HT1080 (cell line): ENCODE measurements around the gene BTBD3. TPM values are rescaled to one million over a fixed set of nuclear protein-coding genes. Genes with fewer than 3 reads are reported as not detected.

Experiments
- DNase-seq: peaks from one replicate; pipeline ENCODE4 v3.0.0-alpha.2; 2015; ENCODE audit warnings: low read depth
- total RNA-seq: library from RNA; depleted of rRNA; stranded (reverse); fragments of >200 nt; shearing (Covaris generic); gene quantifications from 2 replicates; pipeline ENCODE4 v1.2.3, GENCODE V29; 2014

The BTBD3 gene
- total RNA-seq, 1 experiment from 2014 or later, result 32.1 TPM

- no peak for DNase-seq
Measured at GRCh38 chr20:11965602-11966001, 47.9 kb downstream of the BTBD3 start.

DNA sequence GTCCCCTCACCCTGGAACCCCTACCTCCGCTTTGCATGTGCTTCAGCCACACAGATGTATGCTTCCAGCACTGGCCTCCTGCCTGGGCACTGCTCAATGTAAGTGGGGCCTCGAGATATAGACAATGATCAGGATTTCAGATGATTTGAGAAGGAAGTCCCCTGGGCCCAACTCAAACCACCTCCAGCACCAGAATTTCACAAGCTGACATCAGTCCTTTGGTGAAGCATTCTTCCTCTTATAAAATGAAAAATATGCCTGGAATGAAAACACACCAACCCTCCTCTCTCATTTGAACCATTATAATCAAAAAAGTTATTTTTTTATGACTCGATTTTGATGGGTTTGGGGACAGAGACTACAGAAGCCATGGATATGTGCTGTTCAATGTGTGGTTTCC lies 48.5 kb downstream of the BTBD3 start:
- no peak for DNase-seq

- DNase-seq, result no peak
Measured at GRCh38 chr20:11970243-11970836, 52.6 kb downstream of the BTBD3 start.

GRCh38 chr20:11972478-11972877 lies 54.8 kb downstream of the BTBD3 start:
- no peak for DNase-seq
